Stimulated activated CD8-positive, alpha-beta memory T cell treated with anti-CD3 and anti-CD28 coated beads, Interleukin-15, amount 100 ng/mL, for 24 hours (primary cell): Measurements from ENCODE around the gene FHIT.

Experiments used
- DNase-seq: peaks from one replicate; pipeline ENCODE4 v3.0.0-alpha.2; 2020; ENCODE audit warnings: low read depth

Gene FHIT

DNA sequence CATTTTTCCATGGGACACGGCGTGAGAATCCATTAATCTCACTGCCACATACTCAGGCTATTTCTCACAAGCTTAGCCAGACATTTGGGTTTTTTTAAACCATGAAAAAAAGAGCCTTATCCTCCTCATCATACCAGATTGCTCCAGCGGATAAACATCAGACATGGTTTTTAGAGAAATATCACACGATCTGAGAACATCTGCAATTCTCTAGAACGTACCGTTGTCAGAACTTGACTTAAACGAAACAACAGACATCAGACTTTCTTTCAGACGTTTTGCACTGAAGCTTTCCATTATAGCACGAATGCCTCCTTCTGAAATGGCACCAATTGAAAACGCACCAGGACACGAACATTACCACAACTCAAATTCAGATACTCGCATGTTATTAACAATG lies 1457.3 kb downstream of the FHIT start:
- DNase-seq = no peak

DNA sequence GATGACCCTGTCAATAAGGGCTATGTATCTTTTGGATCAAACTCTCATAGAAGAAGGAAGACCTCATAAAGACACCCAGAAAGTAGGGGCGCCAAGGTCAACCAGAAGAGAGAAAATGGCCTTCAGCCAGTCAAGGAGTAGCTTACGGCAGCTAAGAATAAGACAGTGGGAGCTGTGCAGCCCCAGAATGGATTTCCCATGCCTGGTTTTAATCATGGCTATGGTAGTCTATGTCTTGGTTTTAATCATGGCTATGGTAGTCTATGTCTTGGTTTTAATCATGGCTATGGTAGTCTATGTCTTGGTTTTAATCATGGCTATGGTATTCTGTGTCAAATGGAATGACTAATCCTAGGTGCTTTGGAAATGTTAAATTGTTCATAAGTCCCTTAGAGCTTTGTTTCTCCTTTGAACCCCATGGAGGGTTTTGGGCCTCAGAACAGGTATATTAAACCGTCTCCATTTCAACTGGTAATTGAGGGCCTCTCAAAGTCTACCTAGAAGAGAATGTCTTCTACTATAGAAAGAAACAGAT lies 1459.4 kb downstream of the FHIT start:
- no peak for DNase-seq

DNA sequence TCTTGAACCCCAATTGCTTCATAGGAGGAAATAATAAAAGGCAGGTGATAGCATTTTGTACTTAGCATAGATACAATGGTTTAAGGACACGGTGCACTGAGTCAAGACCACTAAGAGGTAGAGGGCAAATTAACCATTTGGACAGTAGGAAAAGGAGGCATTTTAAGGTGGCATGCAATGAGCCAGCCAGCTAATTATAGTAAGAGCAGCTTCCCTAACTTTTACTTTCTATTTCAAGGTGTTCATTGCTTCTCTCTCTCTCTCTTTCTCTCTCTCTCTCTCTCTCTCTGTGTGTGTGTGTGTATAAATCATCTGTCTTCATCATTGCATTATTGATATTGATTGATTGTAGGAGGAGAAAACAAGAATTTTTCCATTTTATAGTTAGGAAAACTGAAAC lies 1461.0 kb downstream of the FHIT start:
- DNase-seq = no peak

DNA sequence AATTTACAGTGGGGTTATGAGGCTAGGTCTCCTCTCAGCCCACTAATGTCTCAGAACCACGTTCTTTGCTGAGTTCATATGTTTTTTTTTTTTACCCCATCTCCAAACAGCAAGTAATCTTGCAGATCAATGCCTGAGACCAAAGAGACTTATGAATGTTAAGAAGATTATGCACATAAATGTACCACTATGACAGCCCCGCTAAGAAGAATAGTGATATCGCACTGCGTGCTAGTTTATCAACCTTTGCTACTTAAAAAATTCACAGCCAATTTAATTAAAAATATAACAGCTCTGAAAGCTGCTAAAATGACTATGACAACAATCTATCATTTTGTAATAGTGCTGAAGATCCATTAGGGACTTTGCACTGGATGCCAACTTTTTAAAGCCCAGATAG lies 1462.5 kb downstream of the FHIT start:
- no peak for DNase-seq

GRCh38 chr3:59788133-59788532 lies 1463.1 kb downstream of the FHIT start:
- no peak for DNase-seq

- no peak for DNase-seq
These were observed 1464.9 kb downstream of the FHIT start for GRCh38 chr3:59786374-59786773.

DNA sequence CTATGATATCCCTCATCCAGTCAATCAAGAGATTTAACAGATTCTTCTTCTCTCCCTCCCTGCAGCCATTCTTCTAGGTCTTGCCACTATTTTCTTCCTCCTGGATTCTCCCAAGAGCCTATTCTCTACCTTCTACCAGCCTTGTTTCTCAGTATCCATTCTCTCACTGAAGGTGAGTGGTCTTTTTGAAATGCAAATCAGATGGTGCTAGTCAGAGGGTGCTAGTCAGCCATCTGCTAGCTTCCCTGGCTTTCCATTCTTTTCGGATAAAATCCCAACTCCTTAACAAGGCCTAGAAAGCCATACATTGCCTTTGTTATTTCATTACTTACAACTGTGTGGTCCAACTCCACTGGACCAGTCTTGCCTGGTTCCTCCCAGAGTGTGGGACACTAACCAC lies 1467.1 kb downstream of the FHIT start:
- DNase-seq = no peak

DNA sequence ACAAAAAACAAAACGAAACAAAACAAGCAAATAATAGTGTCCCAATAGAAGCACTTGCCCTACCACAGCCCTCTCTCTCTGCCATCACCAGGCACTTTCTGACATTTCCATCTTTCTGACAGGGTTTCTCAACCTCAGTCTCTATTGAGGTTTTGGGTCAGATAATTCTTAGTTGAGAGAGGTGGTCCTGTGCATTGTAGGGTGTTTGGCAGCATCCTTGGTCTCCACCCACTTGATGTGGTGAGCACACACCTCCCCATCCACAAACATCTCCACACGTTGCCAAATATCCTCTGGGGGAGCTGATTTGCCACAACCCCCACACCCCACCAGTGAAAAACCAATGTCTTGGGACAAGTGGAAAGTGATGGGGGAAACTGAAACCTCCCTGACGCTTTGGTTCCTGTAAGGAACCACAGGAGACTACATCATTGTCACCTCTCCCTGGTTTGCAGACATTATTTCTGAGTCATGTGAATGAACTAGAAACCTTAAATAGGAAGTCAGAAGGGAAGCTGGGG lies 1467.7 kb downstream of the FHIT start:
- no peak for DNase-seq

GRCh38 chr3:59782664-59783063 lies 1468.6 kb downstream of the FHIT start:
- no peak for DNase-seq

DNA sequence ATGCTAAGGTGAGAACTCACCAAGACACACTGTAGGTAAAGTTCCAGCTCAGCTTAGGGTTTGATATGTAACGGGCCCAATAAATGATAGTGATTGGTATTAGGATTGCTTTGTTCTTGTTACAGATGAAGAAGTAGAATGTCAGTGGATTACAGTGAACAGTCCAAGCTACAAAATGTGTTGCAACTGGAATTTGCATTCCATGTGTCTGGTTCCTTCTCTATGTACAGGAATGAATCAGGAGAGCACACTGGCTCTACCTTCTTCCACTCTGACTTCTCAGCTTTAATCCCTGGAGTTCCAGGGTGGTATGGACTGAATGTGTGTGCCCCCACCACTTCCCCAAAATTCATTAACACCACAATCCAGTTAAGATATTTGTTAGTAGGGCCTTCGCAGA lies 1471.0 kb downstream of the FHIT start:
- no peak for DNase-seq

- DNase-seq = no peak
These were observed 1472.0 kb downstream of the FHIT start for GRCh38 chr3:59779260-59779659.

GRCh38 chr3:59777667-59778077 lies 1473.6 kb downstream of the FHIT start:
- no peak for DNase-seq

DNA sequence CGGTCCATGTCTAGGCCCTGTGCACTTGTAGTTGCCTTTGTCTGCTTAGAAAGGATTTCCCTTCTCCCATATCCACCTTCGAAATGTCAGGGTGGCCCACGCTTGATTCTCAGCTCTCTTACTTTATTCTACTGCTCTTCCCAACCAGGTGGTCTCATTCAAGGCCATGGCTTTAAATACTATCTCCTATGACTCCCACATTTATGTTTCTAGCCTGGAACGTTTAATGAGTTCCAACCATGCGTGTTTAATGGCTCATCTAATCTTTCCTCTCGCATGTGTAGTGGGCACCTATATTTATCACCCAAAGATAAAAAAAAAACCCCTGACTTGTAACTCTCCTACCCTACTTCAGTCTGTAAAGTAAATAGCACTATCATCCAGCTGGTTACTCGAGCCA lies 1474.2 kb downstream of the FHIT start:
- DNase-seq = no peak

DNA sequence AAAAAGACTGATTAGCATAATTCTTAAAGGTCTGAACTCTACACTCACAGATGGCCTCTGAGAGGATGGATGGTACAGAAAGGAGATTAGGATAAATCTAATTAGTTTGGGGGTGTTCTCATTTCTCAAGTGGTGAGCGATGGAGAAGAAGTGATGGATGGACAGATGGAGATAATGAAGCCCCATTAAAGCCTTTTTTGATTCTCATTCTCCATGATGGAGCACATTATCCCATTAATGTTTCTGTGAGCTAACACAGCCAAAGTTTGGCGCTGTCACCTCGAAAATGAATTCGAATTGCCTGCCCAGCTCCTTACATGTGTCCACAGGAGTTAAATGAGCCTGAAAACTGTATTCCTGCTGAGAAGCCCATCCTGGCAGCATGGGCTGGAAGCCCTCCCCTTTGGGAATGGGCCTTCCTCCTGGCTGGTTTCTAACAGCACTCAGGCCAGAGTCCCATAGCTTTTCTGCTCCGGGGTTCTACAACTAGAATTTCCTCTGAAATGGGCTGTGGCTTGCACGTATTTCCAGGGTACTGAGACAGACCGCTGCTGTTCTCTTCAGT lies 1475.4 kb downstream of the FHIT start:
- no peak for DNase-seq

DNA sequence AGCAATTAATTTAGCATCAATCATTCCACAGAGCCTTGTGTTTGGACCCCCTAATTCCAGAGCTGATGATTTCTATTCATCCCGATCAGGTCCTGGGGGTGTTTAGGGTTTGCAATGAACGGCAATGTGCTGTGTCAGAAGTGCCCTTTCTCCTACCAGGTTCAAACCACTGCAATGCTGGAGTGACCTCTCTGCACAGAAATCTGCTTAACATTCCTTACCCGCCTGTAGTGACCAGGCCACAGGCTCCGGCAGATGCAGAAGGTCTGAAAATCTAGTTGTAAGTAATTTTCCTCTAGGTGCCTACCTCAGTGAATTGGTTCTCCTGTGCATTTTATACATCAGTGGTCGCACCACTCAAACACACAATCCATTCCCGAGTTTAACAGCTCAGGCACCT lies 1476.1 kb downstream of the FHIT start:
- no peak for DNase-seq

- DNase-seq = no peak
These were observed 1476.6 kb downstream of the FHIT start for GRCh38 chr3:59774634-59775033.

DNA sequence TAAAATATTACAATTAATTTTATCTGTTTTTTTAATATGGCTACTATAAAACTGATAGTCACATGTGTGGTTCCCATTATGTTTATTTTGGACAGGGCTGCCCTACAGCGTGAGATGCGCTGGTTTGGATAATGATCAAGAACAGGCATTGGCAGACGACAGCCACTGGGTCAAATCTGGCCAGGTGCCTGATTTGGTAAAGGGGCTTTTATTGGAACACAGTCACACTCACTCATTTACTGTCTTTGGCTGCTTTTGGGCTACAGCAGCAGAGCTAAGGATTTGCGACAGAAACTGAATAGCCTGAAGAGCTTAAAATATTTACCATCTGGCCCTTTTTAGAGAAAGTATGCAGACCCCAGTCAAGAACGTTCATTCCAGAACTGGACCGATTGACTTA lies 1477.3 kb downstream of the FHIT start:
- no peak for DNase-seq

DNA sequence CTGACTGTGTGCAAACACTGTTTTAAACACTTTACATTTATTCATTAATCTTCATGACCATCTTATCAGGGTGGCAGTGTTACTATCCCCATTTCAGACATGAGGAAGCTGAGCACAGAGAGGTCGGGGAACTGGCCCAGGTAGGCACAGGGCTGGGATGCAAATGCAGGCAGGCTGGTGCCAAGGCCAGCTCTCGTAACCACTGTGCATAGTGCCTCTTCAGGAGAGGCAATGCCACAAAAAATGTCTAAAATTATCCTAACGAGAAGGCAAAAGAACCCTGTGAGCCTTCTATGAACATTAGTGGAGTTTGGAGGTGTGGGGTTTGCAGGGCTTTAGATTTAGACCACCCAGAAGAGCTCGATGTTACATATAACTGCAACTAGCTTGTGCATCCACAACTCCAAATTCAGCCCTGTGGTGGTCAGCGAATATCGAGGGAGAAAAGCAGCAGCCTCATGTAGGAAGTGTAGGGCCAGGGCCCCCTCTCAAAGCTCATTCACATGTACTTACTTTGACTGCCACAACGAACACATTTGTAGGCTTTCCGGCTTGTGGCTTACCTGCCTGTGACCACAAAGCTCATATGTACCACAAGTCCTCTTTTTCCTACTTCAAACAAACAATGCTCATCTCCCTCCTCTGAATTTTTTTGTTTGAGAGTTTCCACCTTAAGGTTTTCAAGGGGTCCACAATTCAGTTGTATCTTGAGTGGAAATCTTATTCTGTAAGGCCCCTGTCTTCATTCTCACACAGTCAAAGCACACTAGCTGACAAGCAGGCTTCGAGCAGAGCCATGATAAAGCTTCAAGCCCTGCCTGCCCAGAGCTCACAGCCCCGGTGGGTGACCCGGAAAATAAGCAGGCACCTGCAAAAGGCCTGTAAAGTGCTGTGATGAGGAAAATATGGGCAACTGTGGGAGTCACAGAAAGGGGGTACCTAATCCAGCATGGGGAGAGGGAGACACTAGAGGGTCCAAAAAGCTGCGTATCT lies 1478.5 kb downstream of the FHIT start:
- DNase-seq = no peak

DNA sequence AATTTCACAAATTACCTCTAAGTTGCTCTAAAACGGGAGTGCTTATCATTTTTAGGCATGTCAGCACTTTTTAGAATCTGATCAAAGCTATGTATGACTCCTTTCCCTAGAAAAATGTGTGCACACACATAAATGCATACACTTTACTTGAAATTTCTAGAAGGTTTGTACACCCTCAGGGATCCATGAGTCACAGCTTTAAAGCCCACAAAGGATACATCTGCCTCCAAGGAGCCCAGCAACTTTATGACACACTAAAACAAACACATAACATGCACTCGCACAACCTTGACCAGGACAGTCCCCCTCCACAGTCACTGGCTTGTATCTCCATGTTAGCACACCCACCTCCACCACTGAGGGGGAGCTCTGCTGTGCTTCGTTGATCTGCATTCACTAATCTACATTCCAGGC lies 1479.5 kb downstream of the FHIT start:
- DNase-seq = no peak

DNA sequence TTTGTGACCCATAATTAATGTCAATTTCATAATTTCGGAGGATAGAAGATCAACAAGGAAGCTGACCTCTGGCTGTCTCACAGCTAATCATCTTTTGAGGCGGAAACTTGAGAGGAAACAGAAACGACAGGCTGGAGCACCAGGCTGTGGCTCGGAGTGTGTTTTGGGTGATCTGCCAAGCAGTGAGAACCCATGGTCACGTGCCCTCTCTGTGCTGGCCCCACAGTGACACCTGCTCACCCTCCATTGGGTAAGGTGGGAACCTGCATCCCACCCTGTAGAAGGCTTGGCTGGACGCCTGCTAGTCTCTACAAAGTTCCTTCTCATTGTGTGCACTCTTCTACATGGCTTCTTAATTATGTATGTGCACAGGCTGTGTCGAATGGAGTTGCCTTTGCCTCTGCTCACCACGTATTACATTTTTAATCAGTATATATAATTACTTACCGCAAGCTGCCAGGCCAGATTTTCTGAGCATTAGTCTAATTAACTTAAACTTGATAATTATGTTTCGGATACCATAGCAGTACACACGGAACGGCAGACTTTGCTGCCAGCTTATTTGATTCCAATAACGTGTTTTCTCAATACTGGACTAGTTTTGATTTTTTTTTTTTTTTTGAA lies 1482.0 kb downstream of the FHIT start:
- DNase-seq = no peak

GRCh38 chr3:59766200-59766872 lies 1484.9 kb downstream of the FHIT start:
- no peak for DNase-seq

DNA sequence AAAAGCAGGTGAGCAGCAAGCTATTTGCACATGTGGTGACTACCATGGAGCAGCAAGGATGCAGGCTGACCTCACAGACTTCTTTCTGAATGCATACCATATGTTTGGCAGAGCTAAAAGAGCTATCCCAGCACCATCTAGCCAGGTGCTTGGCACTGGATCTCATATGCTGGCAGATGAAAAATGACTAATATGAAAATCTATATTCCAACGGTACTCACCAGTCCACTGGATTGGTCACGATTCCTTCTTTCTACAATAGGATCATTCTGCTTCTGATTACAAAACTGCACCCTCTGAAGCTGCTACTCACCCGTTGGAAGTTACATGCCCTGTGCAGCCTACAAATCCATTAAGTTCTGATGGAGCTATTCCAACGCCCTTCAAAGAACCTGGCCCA lies 1487.1 kb downstream of the FHIT start:
- DNase-seq = no peak
